A549 treated with Mapracorat at 1 μM for 4 hours (cell line): ENCODE results near the gene OR13A1. TPM values are rescaled to one million over a fixed set of nuclear protein-coding genes. Genes with fewer than 3 reads are reported as not detected.

Experiments used
- total RNA-seq: library from RNA; stranded (reverse); fragments of 200-300 nt; extraction: Qiagen RNA extraction; gene quantifications from 5 replicates; pipeline ENCODE4 v1.2.3, GENCODE V29; 2022

The OR13A1 gene, protein sequence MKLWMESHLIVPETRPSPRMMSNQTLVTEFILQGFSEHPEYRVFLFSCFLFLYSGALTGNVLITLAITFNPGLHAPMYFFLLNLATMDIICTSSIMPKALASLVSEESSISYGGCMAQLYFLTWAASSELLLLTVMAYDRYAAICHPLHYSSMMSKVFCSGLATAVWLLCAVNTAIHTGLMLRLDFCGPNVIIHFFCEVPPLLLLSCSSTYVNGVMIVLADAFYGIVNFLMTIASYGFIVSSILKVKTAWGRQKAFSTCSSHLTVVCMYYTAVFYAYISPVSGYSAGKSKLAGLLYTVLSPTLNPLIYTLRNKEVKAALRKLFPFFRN
- not detected in 5 replicates for total RNA-seq

DNA sequence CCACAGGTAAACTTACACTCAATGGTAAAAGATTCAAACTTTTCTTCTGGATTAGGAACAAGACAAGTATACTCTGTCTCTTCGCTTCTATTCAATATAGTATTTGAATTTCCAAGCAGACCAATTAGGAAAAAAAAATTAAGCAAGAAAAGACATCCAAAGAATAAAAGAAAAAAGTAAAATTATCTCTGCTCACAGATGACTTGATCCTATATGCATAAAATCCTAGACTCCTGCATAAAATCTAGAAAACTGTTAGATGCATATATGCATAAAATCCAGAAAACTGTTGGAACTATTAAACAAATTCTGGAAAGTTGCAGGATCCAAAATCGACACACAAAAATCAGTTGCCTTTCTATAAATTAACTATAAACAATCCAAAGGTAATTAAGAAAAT lies at the start of gene OR13A1:
OR13A1 (minus strand) TSS at position 101 of the 400 bp plus-strand sequence. CDS start 11,186 bp downstream, outside the sequence.

Other genes with a start within 250 kb of the OR13A1 start
- 0.25 to 0.83 TPM (median 0.36 TPM) in 5 replicates for gene ALOX5, start 58.6 kb upstream of the OR13A1 start, total RNA-seq